GM21381 (cell line): ENCODE results near the gene PSMD3.
"Not testable (repeated sequence)": the region's sequence is repeated elsewhere in the genome, so short reads cannot be mapped to it uniquely, and the experiment has no call there.

ENCODE experiments used
- ATAC-seq: cut with Tn5 transposase; IDR thresholded peaks from one replicate; pipeline ENCODE4 v1.9.1; 2021; ENCODE audit warnings: mild to moderate bottlenecking, moderate library complexity; ENCODE audit not compliant: unreplicated experiment

PSMD3 gene

GRCh38 chr17:39980351-39981206 is at the start of gene PSMD3:
TSS of gene PSMD3 (plus strand) at chr17:39980807. CDS start at chr17:39980971, 164 bp downstream.
- ATAC-seq: peak; percentile 89

- ATAC-seq: no peak
These were observed 46.7 kb upstream of the PSMD3 start for GRCh38 chr17:39933912-39934311.

GRCh38 chr17:39934324-39934723 is 46.3 kb upstream of the PSMD3 start:
- no peak for ATAC-seq

GRCh38 chr17:39935909-39936308 is 44.7 kb upstream of the PSMD3 start:
- no peak for ATAC-seq

GRCh38 chr17:39937447-39937846 is 43.2 kb upstream of the PSMD3 start:
- no peak for ATAC-seq

- no peak for ATAC-seq
These were observed 42.3 kb upstream of the PSMD3 start for GRCh38 chr17:39938140-39938869.

- ATAC-seq: no peak
These were observed 41.5 kb upstream of the PSMD3 start for GRCh38 chr17:39939106-39939505.

- ATAC-seq: peak; percentile 60
These were observed 40.8 kb upstream of the PSMD3 start for GRCh38 chr17:39939588-39940419.

- ATAC-seq: no peak
These were observed 36.8 kb upstream of the PSMD3 start for GRCh38 chr17:39943702-39944392.

GRCh38 chr17:39944393-39944711 is 36.3 kb upstream of the PSMD3 start:
- no peak for ATAC-seq

GRCh38 chr17:39946551-39947330 is 33.9 kb upstream of the PSMD3 start:
- ATAC-seq: no peak

GRCh38 chr17:39948489-39948828 is 32.1 kb upstream of the PSMD3 start:
- not testable (repeated sequence) for ATAC-seq

- no peak for ATAC-seq
These were observed 31.6 kb upstream of the PSMD3 start for GRCh38 chr17:39949028-39949427.

- ATAC-seq: no peak
These were observed 29.7 kb upstream of the PSMD3 start for GRCh38 chr17:39950871-39951348.

- ATAC-seq: no peak
These were observed 28.5 kb upstream of the PSMD3 start for GRCh38 chr17:39951924-39952679.

- peak; percentile 74 for ATAC-seq
These were observed 27.7 kb upstream of the PSMD3 start for GRCh38 chr17:39952680-39953470.

- no peak for ATAC-seq
These were observed 27.1 kb upstream of the PSMD3 start for GRCh38 chr17:39953471-39953888.

GRCh38 chr17:39954876-39955275 is 25.7 kb upstream of the PSMD3 start:
- no peak for ATAC-seq
